ENCODE results near the gene PRDM4. TPM values are rescaled to one million over a fixed set of nuclear protein-coding genes. Genes with fewer than 3 reads are reported as not detected.

The PRDM4 gene
- total and polyA plus RNA-seq, 10 donors, result 8.2 to 38.4 (median 28.9) TPM

DNA sequence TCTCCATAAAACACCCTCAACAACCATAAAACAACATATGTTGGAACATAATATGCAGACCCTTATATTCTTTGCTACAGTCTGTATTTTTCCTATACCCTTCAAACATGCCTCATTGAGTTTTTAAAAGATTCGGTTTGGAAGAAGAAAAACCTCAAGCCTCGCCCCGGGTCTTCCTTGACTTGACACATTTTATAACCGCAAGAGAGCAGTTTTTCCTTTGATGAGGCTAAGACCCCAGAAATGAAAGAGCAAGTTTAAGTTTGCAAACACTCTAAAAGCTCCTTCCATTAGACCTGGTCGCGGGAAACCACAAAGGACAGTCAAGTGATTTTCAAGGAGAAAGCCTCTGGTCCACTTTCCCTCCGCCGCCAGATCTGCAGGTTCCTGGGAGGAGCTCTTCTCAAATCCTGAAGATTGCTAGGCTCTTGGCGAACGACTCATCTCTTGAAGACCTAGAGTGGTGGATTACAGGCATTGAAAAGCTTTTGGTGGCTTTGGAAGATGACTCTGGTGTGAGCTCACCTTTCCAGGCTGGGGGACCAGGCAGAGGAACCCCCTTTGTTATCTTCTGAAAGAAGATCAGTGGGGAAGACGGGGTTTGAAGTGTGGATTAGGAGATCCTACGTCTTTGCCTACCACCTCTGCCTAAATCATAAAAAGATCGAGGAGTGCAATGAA lies 13.6 kb upstream of the PRDM4 start, which contains the start of gene ASCL4:
Gene ASCL4, plus strand, starts transcription at position 356 of the 681 bp plus-strand sequence. CDS start 515 bp downstream, outside the sequence.
- peak within 1 kb of the TSS in 7 of 8 donors; percentile 15 to 61 (median 30) for H3K4me3 ChIP-seq
- H3K27ac ChIP-seq, result no peak within 1 kb of the TSS
- intact Hi-C loops (cut with DNase I; ENCODE audit: low total_unique reads), result no loop called here
- H3K27me3 ChIP-seq (replicated peaks in 1 of 7), result peaks cover 0 to 65% (median 41%) of the 10 kb centered on the region in 7 donors
- 30 to 57% (median 44%) methylated on average over 13 of the region's 13 CpGs for WGBS, 5 donors
- no peak for DNase-seq
- TF ChIP-seq POLR2AphosphoS5 (IDR thresholded peaks at IDR 0.05) (no peak), POLR2A (IDR thresholded peaks at IDR 0.05) (no peak)
- TF ChIP-seq, protein P1, sequence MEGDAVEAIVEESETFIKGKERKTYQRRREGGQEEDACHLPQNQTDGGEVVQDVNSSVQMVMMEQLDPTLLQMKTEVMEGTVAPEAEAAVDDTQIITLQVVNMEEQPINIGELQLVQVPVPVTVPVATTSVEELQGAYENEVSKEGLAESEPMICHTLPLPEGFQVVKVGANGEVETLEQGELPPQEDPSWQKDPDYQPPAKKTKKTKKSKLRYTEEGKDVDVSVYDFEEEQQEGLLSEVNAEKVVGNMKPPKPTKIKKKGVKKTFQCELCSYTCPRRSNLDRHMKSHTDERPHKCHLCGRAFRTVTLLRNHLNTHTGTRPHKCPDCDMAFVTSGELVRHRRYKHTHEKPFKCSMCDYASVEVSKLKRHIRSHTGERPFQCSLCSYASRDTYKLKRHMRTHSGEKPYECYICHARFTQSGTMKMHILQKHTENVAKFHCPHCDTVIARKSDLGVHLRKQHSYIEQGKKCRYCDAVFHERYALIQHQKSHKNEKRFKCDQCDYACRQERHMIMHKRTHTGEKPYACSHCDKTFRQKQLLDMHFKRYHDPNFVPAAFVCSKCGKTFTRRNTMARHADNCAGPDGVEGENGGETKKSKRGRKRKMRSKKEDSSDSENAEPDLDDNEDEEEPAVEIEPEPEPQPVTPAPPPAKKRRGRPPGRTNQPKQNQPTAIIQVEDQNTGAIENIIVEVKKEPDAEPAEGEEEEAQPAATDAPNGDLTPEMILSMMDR (IDR thresholded peaks at IDR 0.05 in 8 of 11, conservative IDR thresholded peaks at IDR 0.05 in 3 of 11), result no peak
- H3K9me3 ChIP-seq, result no peaks in the 10 kb centered on the region
- no peaks in the 10 kb centered on the region for H3K36me3 ChIP-seq
- peaks cover 7 to 35% (median 11%) of the 10 kb centered on the region in 6 donors for H3K4me1 ChIP-seq

- no peaks in the 10 kb centered on the region for H3K36me3 ChIP-seq
- intact Hi-C loops (cut with DNase I; ENCODE audit: low total_unique reads), result no loop called here
- H3K27ac ChIP-seq, result no peak overlapping the region
- no peaks in the 10 kb centered on the region for H3K4me1 ChIP-seq
- TF ChIP-seq POLR2AphosphoS5 (IDR thresholded peaks at IDR 0.05) (no peak), POLR2A (IDR thresholded peaks at IDR 0.05) (no peak)
- TF ChIP-seq, protein P1 (IDR thresholded peaks at IDR 0.05 in 8 of 11, conservative IDR thresholded peaks at IDR 0.05 in 3 of 11), result no peak
- DNase-seq, result no peak
- 83 to 92% (median 88%) methylated on average over 5 of the region's 5 CpGs for WGBS, 5 donors
- H3K27me3 ChIP-seq (replicated peaks in 1 of 7), result peaks cover 0 to 6% (median 0%) of the 10 kb centered on the region in 7 donors
- no peak overlapping the region for H3K4me3 ChIP-seq
- H3K9me3 ChIP-seq, result no peaks in the 10 kb centered on the region
These were observed 6.5 kb upstream of the PRDM4 start for GRCh38 chr12:107767466-107767865.

DNA sequence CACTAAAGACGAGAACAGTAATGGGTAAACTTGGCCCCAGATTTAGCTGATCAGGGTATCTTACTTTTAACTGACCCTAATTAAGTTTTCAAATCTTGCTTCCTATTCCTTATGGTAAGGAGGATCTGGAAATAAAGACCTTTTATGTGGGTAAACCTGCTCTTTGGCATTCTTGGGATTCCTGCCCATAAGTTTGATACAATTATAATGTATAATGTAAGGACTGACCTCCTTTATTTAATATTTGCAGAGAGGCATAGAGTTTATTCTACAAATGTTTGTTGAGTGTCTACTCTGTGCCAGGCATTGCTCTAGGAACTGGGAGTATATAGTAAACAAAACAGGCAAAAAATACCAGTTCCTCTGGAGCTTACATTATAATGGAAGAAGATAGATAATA lies 4.4 kb upstream of the PRDM4 start:
- 79 to 95% (median 83%) methylated on average over 1 of the region's 1 CpG for WGBS, 5 donors

GRCh38 chr12:107764626-107765025 lies 3.7 kb upstream of the PRDM4 start:
- no peaks in the 10 kb centered on the region for H3K27me3 ChIP-seq (replicated peaks in 1 of 7)
- H3K9me3 ChIP-seq, result no peaks in the 10 kb centered on the region
- TF ChIP-seq POLR2A (IDR thresholded peaks at IDR 0.05) (no peak), POLR2AphosphoS5 (IDR thresholded peaks at IDR 0.05) (no peak)
- TF ChIP-seq, protein P1 (IDR thresholded peaks at IDR 0.05 in 8 of 11, conservative IDR thresholded peaks at IDR 0.05 in 3 of 11), result no peak
- no peak overlapping the region for H3K27ac ChIP-seq
- H3K4me1 ChIP-seq, result peaks cover 4 to 18% (median 14%) of the 10 kb centered on the region in 6 donors
- 74 to 81% (median 77%) methylated on average over 4 of the region's 4 CpGs for WGBS, 5 donors
- no peaks in the 10 kb centered on the region for H3K36me3 ChIP-seq
- DNase-seq, result no peak
- no peak overlapping the region for H3K4me3 ChIP-seq
- intact Hi-C loops (cut with DNase I; ENCODE audit: low total_unique reads), result loop anchor here (5.0 kb wide), 1 partner anchor 123 kb away; no protein-coding TSS in a partner anchor

More for the DNA sequence above, 4.4 kb upstream of the PRDM4 start:
- intact Hi-C loops (cut with DNase I; ENCODE audit: low total_unique reads), result no loop called here
- Histone ChIP-seq H3K9me3 (no peaks in the 10 kb centered on the region), H3K4me3 (no peak overlapping the region), H3K27ac (no peak overlapping the region), H3K4me1 (peaks cover 0 to 11% (median 7%) of the 10 kb centered on the region in 6 donors), H3K27me3 (replicated peaks in 1 of 7) (no peaks in the 10 kb centered on the region), H3K36me3 (no peaks in the 10 kb centered on the region)
- TF ChIP-seq, protein P1 (IDR thresholded peaks at IDR 0.05 in 8 of 11, conservative IDR thresholded peaks at IDR 0.05 in 3 of 11), result no peak
- no peak for DNase-seq
